H1 (cell line): ENCODE data around the gene INPP5B. TPM values are rescaled to one million over a fixed set of nuclear protein-coding genes. Genes with fewer than 3 reads are reported as not detected.
"Not testable (repeated sequence)": the region's sequence is repeated elsewhere in the genome, so short reads cannot be mapped to it uniquely, and the experiment has no call there.

Source experiments
- CTCF ChIA-PET: fragments of 300-600 bp; sonication (Branson Sonifier 250); formaldehyde crosslinking; loops from one replicate; lab custom pipeline; 2021; ENCODE audit not compliant: partially characterized antibody; lab: Charles Lee
- POLR2A ChIA-PET: fragments of 300-600 bp; sonication (Branson Sonifier 250); formaldehyde crosslinking; loops from one replicate; lab custom pipeline; 2021; ENCODE audit warnings: inconsistent platforms; ENCODE audit not compliant: partially characterized antibody; lab: Charles Lee
- DNase-seq, 2 experiments: peaks; one replicate each; pipeline versions ENCODE4 v3.0.0 to v3.0.0-alpha.2; 2010 to 2022; ENCODE audit warnings: low spot score in 2 of 2, low read depth in 1 of 2, mixed read lengths in 1 of 2
- FAIRE-seq: peaks from 2 replicates; lab custom pipeline; 2011; peaks lifted over from hg19 to GRCh38; lab: Jason Lieb, UNC
- H2AFZ ChIP-seq: 2 replicates; pipeline ENCODE4 v1.8.1; 2012; ENCODE audit warnings: low read length, inconsistent platforms
- H2AK5ac ChIP-seq: 2 replicates; pipeline ENCODE4 v1.6.1; 2013; ENCODE audit warnings: low read depth, low read length
- H2BK120ac ChIP-seq: replicated peaks from 2 replicates; pipeline ENCODE3; 2013; ENCODE audit warnings: low read depth, low read length, inconsistent platforms
- H2BK12ac ChIP-seq: 2 replicates; pipeline ENCODE4 v1.6.1; 2013; ENCODE audit warnings: low read depth, low read length
- H2BK15ac ChIP-seq: 2 replicates; pipeline ENCODE4 v1.6.1; 2013; ENCODE audit warnings: low read length
- H2BK20ac ChIP-seq: 2 replicates; pipeline ENCODE4 v1.6.1; 2013; ENCODE audit warnings: low read length
- H2BK5ac ChIP-seq: 2 replicates; pipeline ENCODE4 v1.6.1; 2013; ENCODE audit warnings: low read depth, low read length
- H3K14ac ChIP-seq: 2 replicates; pipeline ENCODE4 v1.6.1; 2013; ENCODE audit warnings: inconsistent platforms; ENCODE audit not compliant: insufficient read length
- H3K18ac ChIP-seq: 2 replicates; pipeline ENCODE4 v1.6.1; 2013; ENCODE audit warnings: low read length; ENCODE audit errors: extremely low read depth
- H3K23ac ChIP-seq: 2 replicates; pipeline ENCODE4 v1.6.1; 2013; ENCODE audit warnings: inconsistent platforms; ENCODE audit not compliant: insufficient read length
- H3K23me2 ChIP-seq: 2 replicates; pipeline ENCODE4 v1.6.1; 2013; ENCODE audit warnings: low read depth, low read length
- H3K27ac ChIP-seq: 2 replicates; pipeline ENCODE4 v1.6.1; 2011; ENCODE audit warnings: low read depth, low read length, inconsistent platforms
- H3K27me3 ChIP-seq, 4 experiments: replicated peaks in 1 of 4; 1 replicate in 1 of 4; 2 replicates in 3 of 4; pipeline versions ENCODE4 v1.6.1 to v1.8.1; 2011 to 2013; ENCODE audit warnings: low read length in 3 of 4, mild to moderate bottlenecking in 3 of 4, inconsistent platforms in 2 of 4, mixed read lengths in 2 of 4, moderate library complexity in 1 of 4; ENCODE audit not compliant: control insufficient read depth in 3 of 4, insufficient read depth in 3 of 4; ENCODE audit errors: extremely low read depth in 1 of 4
- H3K36me3 ChIP-seq, 4 experiments: 2 replicates each; pipeline versions ENCODE4 v1.6.1 to v1.8.1; 2011 to 2013; ENCODE audit warnings: mild to moderate bottlenecking in 4 of 4, low read length in 3 of 4, moderate library complexity in 2 of 4, control low read depth in 1 of 4, inconsistent platforms in 1 of 4; ENCODE audit not compliant: insufficient read depth in 4 of 4, control insufficient read depth in 2 of 4
- H3K4ac ChIP-seq: replicated peaks from 2 replicates; pipeline ENCODE3; 2013; ENCODE audit warnings: low read length, low read depth, mixed read lengths, inconsistent platforms; ENCODE audit not compliant: insufficient read length
- H3K4me1 ChIP-seq, 4 experiments: replicated peaks in 1 of 4; 1 replicate in 1 of 4; 2 replicates in 3 of 4; pipeline versions ENCODE4 v1.6.1 to v1.8.1; 2011 to 2013; ENCODE audit warnings: low read length in 3 of 4, inconsistent platforms in 2 of 4, mixed read lengths in 1 of 4; ENCODE audit not compliant: insufficient read depth in 4 of 4, control insufficient read depth in 3 of 4
- H3K4me2 ChIP-seq, 2 experiments: 2 replicates each; pipeline versions ENCODE4 v1.6.1 to v1.8.1; 2011 to 2013; ENCODE audit warnings: low read depth in 2 of 2, low read length in 2 of 2, control low read depth in 1 of 2, inconsistent platforms in 1 of 2, mild to moderate bottlenecking in 1 of 2; ENCODE audit not compliant: insufficient read depth in 1 of 2
- H3K4me3 ChIP-seq, 4 experiments: fragments of 200-600, 300-600 bp in 1 of 4; sonication (generic), shearing (Covaris generic), sonication (Bioruptor Twin) in 1 of 4; 2 replicates each; pipeline versions ENCODE4 v1.5.1 to v1.8.1; 2011 to 2016; ENCODE audit warnings: low read length in 4 of 4, low read depth in 3 of 4, control low read depth in 2 of 4, inconsistent platforms in 2 of 4, mild to moderate bottlenecking in 2 of 4, mixed read lengths in 1 of 4, moderate library complexity in 1 of 4; ENCODE audit not compliant: insufficient read depth in 2 of 4; ENCODE audit errors: extremely low read depth in 1 of 4
- H3K56ac ChIP-seq: replicated peaks from 2 replicates; pipeline ENCODE3; 2013; ENCODE audit warnings: low read depth, mild to moderate bottlenecking, mixed read lengths, low read length, inconsistent platforms; ENCODE audit not compliant: insufficient read length
- H3K79me1 ChIP-seq: 2 replicates; pipeline ENCODE4 v1.6.1; 2013; ENCODE audit warnings: low read depth, low read length, control low read depth
- H3K79me2 ChIP-seq, 2 experiments: 2 replicates each; pipeline versions ENCODE4 v1.6.1 to v1.8.1; 2012 to 2013; ENCODE audit warnings: low read length in 2 of 2, mild to moderate bottlenecking in 2 of 2, inconsistent platforms in 1 of 2; ENCODE audit not compliant: insufficient read depth in 2 of 2, control insufficient read depth in 1 of 2
- H3K9ac ChIP-seq, 4 experiments: replicated peaks in 1 of 4; 1 replicate in 1 of 4; 2 replicates in 3 of 4; pipeline versions ENCODE4 v1.6.1 to v1.8.1; 2011 to 2013; ENCODE audit warnings: low read depth in 3 of 4, low read length in 3 of 4, control low read depth in 2 of 4, mild to moderate bottlenecking in 2 of 4, moderate library complexity in 2 of 4, inconsistent platforms in 1 of 4; ENCODE audit errors: extremely low read depth in 1 of 4
- H3K9me3 ChIP-seq, 2 experiments: 2 replicates each; pipeline versions ENCODE4 v1.6.1 to v1.8.1; 2012 to 2013; ENCODE audit warnings: mild to moderate bottlenecking in 2 of 2, moderate library complexity in 2 of 2, control low read depth in 1 of 2, inconsistent platforms in 1 of 2, low read depth in 1 of 2, low read length in 1 of 2, mixed read lengths in 1 of 2; ENCODE audit not compliant: insufficient read depth in 2 of 2
- H4K20me1 ChIP-seq, 2 experiments: replicated peaks in 1 of 2; 2 replicates each; pipeline versions ENCODE3 to v1.8.1; 2011 to 2013; ENCODE audit warnings: inconsistent platforms in 2 of 2, low read length in 2 of 2, mild to moderate bottlenecking in 1 of 2; ENCODE audit not compliant: insufficient read depth in 2 of 2, control insufficient read depth in 1 of 2
- H4K5ac ChIP-seq: 2 replicates; pipeline ENCODE4 v1.6.1; 2013; ENCODE audit warnings: low read length, low read depth, mixed read lengths, inconsistent platforms; ENCODE audit not compliant: insufficient read length
- H4K8ac ChIP-seq: 2 replicates; pipeline ENCODE4 v1.8.0; 2013; ENCODE audit warnings: mild to moderate bottlenecking, moderate library complexity, low read length, inconsistent platforms; ENCODE audit not compliant: insufficient read depth; ENCODE audit errors: extremely low read depth
- H4K91ac ChIP-seq: replicated peaks from 2 replicates; pipeline ENCODE3; 2013; ENCODE audit warnings: low read length, mixed read lengths, inconsistent platforms; ENCODE audit not compliant: insufficient read length
- WGBS, 2 experiments: shearing (Covaris generic) in 1 of 2; methylation state at CpG; one replicate each; pipeline versions ENCODE4 v1.1.6 to v1.1.7; 2013 to 2015; ENCODE audit warnings: low lambda C conversion rate in 2 of 2, mixed read lengths in 2 of 2, inconsistent platforms in 1 of 2, low coverage in 1 of 2, missing lambda C conversion rate in 1 of 2; ENCODE audit not compliant: insufficient replicate concordance in 2 of 2, insufficient coverage in 1 of 2, insufficient read length in 1 of 2; ENCODE audit errors: extremely low coverage in 1 of 2, missing lambda C conversion rate in 1 of 2; 5-methylcytosine and 5-hydroxymethylcytosine counted together
- polyA plus RNA-seq, 7 experiments: library from polyadenylated mRNA; depleted of rRNA in 3 of 7; stranded (reverse) in 5 of 7; unstranded in 2 of 7; fragments of >200 nt in 5 of 7; fragments of 200-250 nt in 2 of 7; gene quantifications; 1 replicate in 5 of 7; 2 replicates in 1 of 7; 4 replicates in 1 of 7; pipeline versions ENCODE4 v1.2.1 to v1.2.3, GENCODE V29; 2011 to 2013; ENCODE audit warnings: missing spikeins in 2 of 7, mixed read lengths in 2 of 7
- total RNA-seq: library from RNA; stranded (reverse); fragmentation: NEBNext Ultra II Directional; extraction: Animal tissue kit (Norgen Biotek cat#: 25700); gene quantifications from 2 replicates; pipeline ENCODE4 v1.2.1, GENCODE V29; 2021

The INPP5B gene
- total and polyA plus RNA-seq, 2 of the 8 experiments (the other 6 are each of a cell fraction or from before 2014, with no cell fraction given) = 14.0 to 23.7 TPM

GRCh38 chr1:37907416-37908125, 39.3 kb downstream of the INPP5B start:
- H4K8ac ChIP-seq, H2BK12ac ChIP-seq, FAIRE-seq, H3K18ac ChIP-seq, H3K79me2 ChIP-seq, CTCF ChIA-PET, H2BK5ac ChIP-seq, H4K91ac ChIP-seq, H2BK15ac ChIP-seq, H3K79me1 ChIP-seq, POLR2A ChIA-PET, H3K4me1 ChIP-seq, H3K9ac ChIP-seq, H4K5ac ChIP-seq, H3K27me3 ChIP-seq, H2BK120ac ChIP-seq, H3K4me2 ChIP-seq, H3K23ac ChIP-seq, H3K14ac ChIP-seq, DNase-seq, H4K20me1 ChIP-seq, H3K4me3 ChIP-seq, H3K23me2 ChIP-seq, H3K4ac ChIP-seq, H2AK5ac ChIP-seq, H2BK20ac ChIP-seq, H2AFZ ChIP-seq, H3K27ac ChIP-seq, H3K36me3 ChIP-seq, H3K56ac ChIP-seq: not testable (repeated sequence)
- WGBS, 2 experiments = 93% methylated on average over 6 of the region's 6 CpGs; no CpG with 5 or more reads in 1 of the 2 experiments
- H3K9me3 ChIP-seq = peaks cover 11 to 14% of the 10 kb centered on the region in 2 experiments; a peak in 3 of 4 replicates

- H3K23me2 ChIP-seq, H3K27ac ChIP-seq, DNase-seq, H2AFZ ChIP-seq, H3K36me3 ChIP-seq, H3K14ac ChIP-seq, H2AK5ac ChIP-seq, H4K5ac ChIP-seq, H4K91ac ChIP-seq, H3K9ac ChIP-seq, H3K79me1 ChIP-seq, H2BK120ac ChIP-seq, H3K18ac ChIP-seq, FAIRE-seq, H2BK15ac ChIP-seq, H4K8ac ChIP-seq, H3K27me3 ChIP-seq, H3K56ac ChIP-seq, H4K20me1 ChIP-seq, H2BK20ac ChIP-seq, POLR2A ChIA-PET, H3K79me2 ChIP-seq, H3K4ac ChIP-seq, H3K4me1 ChIP-seq, H3K4me2 ChIP-seq, H3K4me3 ChIP-seq, H2BK5ac ChIP-seq, H3K23ac ChIP-seq, H2BK12ac ChIP-seq: not testable (repeated sequence)
- peaks cover 11 to 14% of the 10 kb centered on the region in 2 experiments; a peak in 3 of 4 replicates for H3K9me3 ChIP-seq
- CTCF ChIA-PET = interaction anchor here (0.6 kb wide), 1 partner anchor 1762 kb away, joined by 4 read pairs; no protein-coding TSS in a partner anchor
- 84% methylated on average over 3 of the region's 3 CpGs; no CpG with 5 or more reads in 1 of the 2 experiments for WGBS, 2 experiments
Observed at GRCh38 chr1:37906591-37906990, 40.3 kb downstream of the INPP5B start.
